HepG2 (cell line): ENCODE data around the gene UQCC5. TPM values are rescaled to one million over a fixed set of nuclear protein-coding genes. Genes with fewer than 3 reads are reported as not detected.

Experiments
- FOSL1 ChIP-seq: sonication (generic); formaldehyde crosslinking; IDR thresholded peaks from 2 replicates; pipeline ENCODE4 v1.9.0; 2021; ENCODE audit warnings: missing genetic modification reagents, borderline replicate concordance
- FOSL2 ChIP-seq: sonication (generic); formaldehyde crosslinking; IDR thresholded peaks from 2 replicates; pipeline ENCODE4 v1.4.0; 2020; ENCODE audit warnings: missing genetic modification reagents
- GLI4 ChIP-seq: sonication (generic); formaldehyde crosslinking; IDR thresholded peaks from 2 replicates; pipeline ENCODE4 v1.5.1; 2020; ENCODE audit warnings: missing genetic modification reagents, mild to moderate bottlenecking, moderate library complexity, borderline replicate concordance
- HIVEP1 ChIP-seq: sonication (generic); formaldehyde crosslinking; IDR thresholded peaks from 2 replicates; pipeline ENCODE4 v1.4.0; 2020; ENCODE audit warnings: mild to moderate bottlenecking, missing genetic modification reagents
- MTF1 ChIP-seq: sonication (generic); formaldehyde crosslinking; IDR thresholded peaks from 2 replicates; pipeline ENCODE4 v1.5.0; 2020; ENCODE audit warnings: missing genetic modification reagents
- SRSF4 ChIP-seq: fragments of 200-400 bp; formaldehyde crosslinking; IDR thresholded peaks from one replicate; pipeline ENCODE4 v1.6.1; 2018; ENCODE audit warnings: mild to moderate bottlenecking, low read depth, low read length, moderate library complexity; ENCODE audit not compliant: poor library complexity, severe bottlenecking
- ZFP41 ChIP-seq: sonication (generic); formaldehyde crosslinking; IDR thresholded peaks from 2 replicates; pipeline ENCODE4 v1.4.0; 2020; ENCODE audit warnings: mild to moderate bottlenecking, missing genetic modification reagents, borderline replicate concordance
- ZNF225 ChIP-seq: sonication (generic); formaldehyde crosslinking; IDR thresholded peaks from 2 replicates; pipeline ENCODE4 v1.4.0; 2020; ENCODE audit warnings: mild to moderate bottlenecking, missing genetic modification reagents
- ZNF674 ChIP-seq: sonication (generic); formaldehyde crosslinking; IDR thresholded peaks from 2 replicates; pipeline ENCODE4 v1.5.0; 2020; ENCODE audit warnings: low read depth, mild to moderate bottlenecking, missing genetic modification reagents
- polyA plus RNA-seq, 8 experiments: library from polyadenylated mRNA; depleted of rRNA in 3 of 8; stranded (reverse) in 7 of 8; unstranded in 1 of 8; fragments of >200 nt; fragmentation: Illumina TruSeq in 4 of 8; extraction: Trizol in 4 of 8; gene quantifications; 2 replicates each; pipeline versions ENCODE4 v1.2.1 to v1.2.3, GENCODE V29; 2011 to 2016; ENCODE audit warnings: low read depth in 4 of 8, missing spikeins in 1 of 8, mixed read lengths in 1 of 8; ENCODE audit not compliant: insufficient read depth in 1 of 8
- total RNA-seq, 5 experiments: library from RNA; depleted of rRNA; stranded (reverse); fragments of >200 nt; fragmentation: Illumina TruSeq; extraction: Trizol; gene quantifications; 2 replicates each; pipeline ENCODE4 v1.2.3, GENCODE V29; 2016; ENCODE audit warnings: low read depth in 1 of 5
- TF ChIP-seq, protein P1 (sequence below): sonication (generic); formaldehyde crosslinking; conservative IDR thresholded peaks from 2 replicates; pipeline ENCODE4 v1.4.0; 2020; ENCODE audit warnings: missing genetic modification reagents
- TF ChIP-seq, protein P2 (sequence below): sonication (generic); formaldehyde crosslinking; IDR thresholded peaks from 2 replicates; pipeline ENCODE4 v1.5.0; 2020; ENCODE audit warnings: mild to moderate bottlenecking, missing genetic modification reagents

The UQCC5 gene
- total and polyA plus RNA-seq, 2 of the 13 experiments (the other 11 are each of a cell fraction or from before 2014, with no cell fraction given), result 15.4 to 29.5 TPM

DNA sequence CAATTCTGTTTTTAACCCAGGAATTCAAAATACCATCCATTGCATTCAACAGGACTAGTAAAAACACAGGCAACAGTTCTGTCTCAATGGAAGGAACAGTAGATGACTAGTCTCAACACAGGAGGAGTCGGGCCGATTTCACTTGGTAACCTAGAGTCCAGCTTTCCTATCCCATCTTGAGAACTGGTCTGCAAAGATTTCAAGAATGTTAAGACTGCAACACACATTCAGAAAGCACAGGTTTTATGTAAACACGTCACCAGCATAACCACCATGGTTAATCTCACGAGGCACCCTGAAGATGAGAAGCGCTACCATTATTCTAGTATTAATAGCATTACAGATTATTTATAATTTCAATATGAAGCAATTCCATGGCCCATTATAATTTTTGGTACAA, 22.0 kb downstream of the UQCC5 start (continued):
- TF ChIP-seq ZNF225 (CRISPR knock-in tag) (no peak), GLI4 (CRISPR knock-in tag) (no peak), FOSL2 (CRISPR knock-in tag) (no peak), SRSF4 (no peak), HIVEP1 (CRISPR knock-in tag) (no peak), ZFP41 (CRISPR knock-in tag) (no peak), MTF1 (CRISPR knock-in tag) (no peak), FOSL1 (CRISPR knock-in tag) (no peak), ZNF674 (CRISPR knock-in tag) (no peak)
- TF ChIP-seq, protein P1, sequence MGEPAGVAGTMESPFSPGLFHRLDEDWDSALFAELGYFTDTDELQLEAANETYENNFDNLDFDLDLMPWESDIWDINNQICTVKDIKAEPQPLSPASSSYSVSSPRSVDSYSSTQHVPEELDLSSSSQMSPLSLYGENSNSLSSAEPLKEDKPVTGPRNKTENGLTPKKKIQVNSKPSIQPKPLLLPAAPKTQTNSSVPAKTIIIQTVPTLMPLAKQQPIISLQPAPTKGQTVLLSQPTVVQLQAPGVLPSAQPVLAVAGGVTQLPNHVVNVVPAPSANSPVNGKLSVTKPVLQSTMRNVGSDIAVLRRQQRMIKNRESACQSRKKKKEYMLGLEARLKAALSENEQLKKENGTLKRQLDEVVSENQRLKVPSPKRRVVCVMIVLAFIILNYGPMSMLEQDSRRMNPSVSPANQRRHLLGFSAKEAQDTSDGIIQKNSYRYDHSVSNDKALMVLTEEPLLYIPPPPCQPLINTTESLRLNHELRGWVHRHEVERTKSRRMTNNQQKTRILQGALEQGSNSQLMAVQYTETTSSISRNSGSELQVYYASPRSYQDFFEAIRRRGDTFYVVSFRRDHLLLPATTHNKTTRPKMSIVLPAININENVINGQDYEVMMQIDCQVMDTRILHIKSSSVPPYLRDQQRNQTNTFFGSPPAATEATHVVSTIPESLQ (CRISPR knock-in tag), result no peak
- TF ChIP-seq, protein P2, sequence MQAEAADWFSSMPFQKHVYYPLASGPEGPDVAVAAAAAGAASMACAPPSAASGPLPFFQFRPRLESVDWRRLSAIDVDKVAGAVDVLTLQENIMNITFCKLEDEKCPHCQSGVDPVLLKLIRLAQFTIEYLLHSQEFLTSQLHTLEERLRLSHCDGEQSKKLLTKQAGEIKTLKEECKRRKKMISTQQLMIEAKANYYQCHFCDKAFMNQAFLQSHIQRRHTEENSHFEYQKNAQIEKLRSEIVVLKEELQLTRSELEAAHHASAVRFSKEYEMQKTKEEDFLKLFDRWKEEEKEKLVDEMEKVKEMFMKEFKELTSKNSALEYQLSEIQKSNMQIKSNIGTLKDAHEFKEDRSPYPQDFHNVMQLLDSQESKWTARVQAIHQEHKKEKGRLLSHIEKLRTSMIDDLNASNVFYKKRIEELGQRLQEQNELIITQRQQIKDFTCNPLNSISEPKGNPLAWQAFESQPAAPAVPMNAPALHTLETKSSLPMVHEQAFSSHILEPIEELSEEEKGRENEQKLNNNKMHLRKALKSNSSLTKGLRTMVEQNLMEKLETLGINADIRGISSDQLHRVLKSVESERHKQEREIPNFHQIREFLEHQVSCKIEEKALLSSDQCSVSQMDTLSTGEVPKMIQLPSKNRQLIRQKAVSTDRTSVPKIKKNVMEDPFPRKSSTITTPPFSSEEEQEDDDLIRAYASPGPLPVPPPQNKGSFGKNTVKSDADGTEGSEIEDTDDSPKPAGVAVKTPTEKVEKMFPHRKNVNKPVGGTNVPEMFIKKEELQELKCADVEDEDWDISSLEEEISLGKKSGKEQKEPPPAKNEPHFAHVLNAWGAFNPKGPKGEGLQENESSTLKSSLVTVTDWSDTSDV, result no peak
